ENCODE measurements around the gene GATA6. TPM values are rescaled to one million over a fixed set of nuclear protein-coding genes. Genes with fewer than 3 reads are reported as not detected.

GATA6 gene
- total and polyA plus RNA-seq, 7 donors = 0.27 to 0.92 (median 0.53) TPM

GRCh38 chr18:22179174-22179573 is 9.8 kb downstream of the GATA6 start:
- Histone ChIP-seq H3K27me3 (ENCODE audit: insufficient read depth in 3 of 3, low read length in 2 of 3) (peaks cover 9 to 61% (median 11%) of the 10 kb centered on the region in 3 donors), H3K27ac (no peak overlapping the region), H3K9me3 (no peaks in the 10 kb centered on the region), H3K36me3 (ENCODE audit: insufficient read depth in 1 of 2, low read depth in 1 of 2) (no peaks in the 10 kb centered on the region), H3K4me1 (no peaks in the 10 kb centered on the region), H3K4me3 (no peak overlapping the region)
- no peak for TF ChIP-seq CTCF (IDR thresholded peaks at IDR 0.05)
- DNase-seq = no peak
- intact Hi-C loops (cut with DNase I) = loop anchor here in 1 of 2 donors (10.0 kb wide), 1 partner anchor 386 kb away; no protein-coding TSS in a partner anchor
- ATAC-seq = no peak

- ATAC-seq = no peak
- WGBS, 3 donors = 64 to 86% (median 80%) methylated on average over 1 of the region's 1 CpG
- no peak for TF ChIP-seq CTCF (IDR thresholded peaks at IDR 0.05)
- H3K27ac ChIP-seq = no peak overlapping the region
- H3K36me3 ChIP-seq (ENCODE audit: insufficient read depth in 1 of 2, low read depth in 1 of 2) = no peaks in the 10 kb centered on the region
- no peak for DNase-seq
- no peak overlapping the region for H3K4me3 ChIP-seq
- intact Hi-C loops (cut with DNase I) = loop anchor here in 1 of 2 donors (10.0 kb wide), 1 partner anchor 385 kb away; no protein-coding TSS in a partner anchor
- no peaks in the 10 kb centered on the region for H3K9me3 ChIP-seq
- H3K27me3 ChIP-seq (ENCODE audit: insufficient read depth in 3 of 3, low read length in 2 of 3) = peaks cover 9 to 56% (median 11%) of the 10 kb centered on the region in 3 donors
- no peaks in the 10 kb centered on the region for H3K4me1 ChIP-seq
Measured at GRCh38 chr18:22179631-22180030, 10.2 kb downstream of the GATA6 start.

GRCh38 chr18:22180722-22181121 is 11.3 kb downstream of the GATA6 start:
- DNase-seq (no peak), ATAC-seq (no peak)
- H3K4me1 ChIP-seq = no peaks in the 10 kb centered on the region
- H3K27me3 ChIP-seq (ENCODE audit: insufficient read depth in 3 of 3, low read length in 2 of 3) = peaks cover 4 to 45% (median 6%) of the 10 kb centered on the region in 3 donors
- no peak overlapping the region for H3K27ac ChIP-seq
- WGBS, 3 donors = 33 to 39% (median 34%) methylated on average over 6 of the region's 6 CpGs
- no peak overlapping the region for H3K4me3 ChIP-seq
- no peak for TF ChIP-seq CTCF (IDR thresholded peaks at IDR 0.05)
- no peaks in the 10 kb centered on the region for H3K9me3 ChIP-seq
- intact Hi-C loops (cut with DNase I) = no loop called here
- no peaks in the 10 kb centered on the region for H3K36me3 ChIP-seq (ENCODE audit: insufficient read depth in 1 of 2, low read depth in 1 of 2)

- H3K27ac ChIP-seq = no peak overlapping the region
- H3K4me1 ChIP-seq = no peaks in the 10 kb centered on the region
- no peaks in the 10 kb centered on the region for H3K36me3 ChIP-seq (ENCODE audit: insufficient read depth in 1 of 2, low read depth in 1 of 2)
- 88 to 93% (median 90%) methylated on average over 4 of the region's 4 CpGs for WGBS, 3 donors
- intact Hi-C loops (cut with DNase I) = no loop called here
- TF ChIP-seq CTCF (IDR thresholded peaks at IDR 0.05) = no peak
- H3K9me3 ChIP-seq = no peaks in the 10 kb centered on the region
- peaks cover 0 to 41% (median 0%) of the 10 kb centered on the region in 3 donors for H3K27me3 ChIP-seq (ENCODE audit: insufficient read depth in 3 of 3, low read length in 2 of 3)
- ATAC-seq (no peak), DNase-seq (no peak)
- H3K4me3 ChIP-seq = no peak overlapping the region
Measured at GRCh38 chr18:22182884-22183697, 13.7 kb downstream of the GATA6 start.
